ENCODE data around the gene TRMT5.

Gene TRMT5

GRCh38 chr14:60965402-60965801 lies 15.5 kb downstream of the TRMT5 start:
- DNase-seq (ENCODE audit: extremely low read depth in 1 of 2, low read depth in 1 of 2) = no peak

GRCh38 chr14:60964904-60965303 lies 16.0 kb downstream of the TRMT5 start:
- no peak for DNase-seq (ENCODE audit: extremely low read depth in 1 of 2, low read depth in 1 of 2)

GRCh38 chr14:60963761-60964160 lies 17.1 kb downstream of the TRMT5 start:
- DNase-seq (ENCODE audit: extremely low read depth in 1 of 2, low read depth in 1 of 2) = no peak

- DNase-seq (ENCODE audit: extremely low read depth in 1 of 2, low read depth in 1 of 2) = no peak
Measured at GRCh38 chr14:60958146-60958545, 22.7 kb downstream of the TRMT5 start.

- no peak for DNase-seq (ENCODE audit: extremely low read depth in 1 of 2, low read depth in 1 of 2)
Measured at GRCh38 chr14:60956632-60957031, 24.2 kb downstream of the TRMT5 start.

GRCh38 chr14:60956202-60956601 lies 24.7 kb downstream of the TRMT5 start:
- DNase-seq (ENCODE audit: extremely low read depth in 1 of 2, low read depth in 1 of 2) = no peak

DNA sequence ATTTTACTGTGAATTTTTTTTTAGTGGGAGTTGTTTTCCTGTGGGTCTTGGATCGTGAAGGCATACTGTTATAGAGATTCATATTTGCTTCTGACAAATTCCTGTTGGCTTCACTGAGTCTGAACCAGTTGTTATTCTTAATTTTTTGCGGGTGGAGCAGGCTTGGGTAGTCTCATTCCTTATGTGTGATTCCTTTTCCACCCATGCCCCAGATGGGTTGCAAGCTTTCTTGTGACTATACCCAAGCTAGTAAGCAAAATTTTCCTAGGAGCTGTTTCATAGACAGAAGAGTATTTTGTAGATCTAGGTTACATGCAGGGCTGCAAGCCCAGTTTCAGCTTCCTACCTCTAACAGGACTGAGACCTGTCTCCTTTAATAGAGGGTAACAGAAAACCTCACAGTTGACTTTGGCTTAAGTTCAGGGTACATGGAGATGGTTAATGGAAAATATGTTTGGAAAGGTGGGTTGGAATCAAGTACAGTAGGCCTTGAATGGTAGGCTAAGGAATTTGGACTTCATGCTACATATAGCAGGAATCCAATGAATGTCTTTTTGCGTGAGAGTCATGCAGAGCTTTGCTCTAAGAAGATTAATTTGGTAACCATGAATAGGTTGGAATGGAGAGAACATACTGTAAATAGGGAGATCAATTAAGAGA lies 29.0 kb downstream of the TRMT5 start:
- DNase-seq (ENCODE audit: extremely low read depth in 1 of 2, low read depth in 1 of 2) = no peak

- no peak for DNase-seq (ENCODE audit: extremely low read depth in 1 of 2, low read depth in 1 of 2)
Measured at GRCh38 chr14:60946773-60947172, 34.1 kb downstream of the TRMT5 start.

DNA sequence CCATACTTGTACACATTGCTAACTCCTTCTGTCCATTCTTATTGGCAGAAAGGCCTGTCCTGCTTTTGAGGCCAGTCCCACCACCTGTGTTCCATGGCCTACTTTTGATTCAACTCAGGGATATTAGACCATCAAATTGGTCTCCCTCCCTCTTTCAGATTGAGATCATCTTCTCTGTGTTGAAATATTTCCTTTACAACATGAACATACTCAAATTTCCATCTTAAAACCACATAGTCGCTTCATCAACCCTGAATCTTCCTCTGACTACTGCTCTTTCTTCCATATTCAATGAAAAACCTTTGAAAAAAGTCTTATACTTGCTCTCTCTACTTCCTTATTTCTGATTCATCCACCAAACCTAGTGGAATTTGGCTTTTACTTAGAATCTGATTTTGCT lies 34.9 kb downstream of the TRMT5 start:
- DNase-seq (ENCODE audit: extremely low read depth in 1 of 2, low read depth in 1 of 2) = no peak

- no peak for DNase-seq (ENCODE audit: extremely low read depth in 1 of 2, low read depth in 1 of 2)
Measured at GRCh38 chr14:60944204-60944603, 36.7 kb downstream of the TRMT5 start.

- DNase-seq (ENCODE audit: extremely low read depth in 1 of 2, low read depth in 1 of 2) = no peak
Measured at GRCh38 chr14:60943637-60944032, 37.2 kb downstream of the TRMT5 start.

DNA sequence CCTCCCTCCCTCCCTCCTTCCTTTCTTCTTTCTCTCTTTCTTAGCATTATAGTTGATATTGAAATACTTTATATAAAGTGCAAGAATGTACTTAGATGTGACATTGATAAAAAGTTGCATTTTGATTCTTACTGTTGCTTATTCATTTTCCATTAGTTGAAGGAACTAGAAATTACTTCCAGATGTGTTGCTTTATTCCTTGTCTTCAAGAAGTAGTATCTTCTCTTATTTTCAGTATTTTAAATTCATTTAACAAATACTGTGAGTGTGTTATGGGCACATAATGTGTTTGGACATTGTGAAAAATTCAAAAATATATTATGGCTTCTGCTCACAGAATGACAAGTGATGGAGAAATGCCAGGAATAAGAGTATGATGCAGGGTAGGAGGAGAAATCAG lies 45.6 kb downstream of the TRMT5 start:
- no peak for DNase-seq (ENCODE audit: extremely low read depth in 1 of 2, low read depth in 1 of 2)

DNA sequence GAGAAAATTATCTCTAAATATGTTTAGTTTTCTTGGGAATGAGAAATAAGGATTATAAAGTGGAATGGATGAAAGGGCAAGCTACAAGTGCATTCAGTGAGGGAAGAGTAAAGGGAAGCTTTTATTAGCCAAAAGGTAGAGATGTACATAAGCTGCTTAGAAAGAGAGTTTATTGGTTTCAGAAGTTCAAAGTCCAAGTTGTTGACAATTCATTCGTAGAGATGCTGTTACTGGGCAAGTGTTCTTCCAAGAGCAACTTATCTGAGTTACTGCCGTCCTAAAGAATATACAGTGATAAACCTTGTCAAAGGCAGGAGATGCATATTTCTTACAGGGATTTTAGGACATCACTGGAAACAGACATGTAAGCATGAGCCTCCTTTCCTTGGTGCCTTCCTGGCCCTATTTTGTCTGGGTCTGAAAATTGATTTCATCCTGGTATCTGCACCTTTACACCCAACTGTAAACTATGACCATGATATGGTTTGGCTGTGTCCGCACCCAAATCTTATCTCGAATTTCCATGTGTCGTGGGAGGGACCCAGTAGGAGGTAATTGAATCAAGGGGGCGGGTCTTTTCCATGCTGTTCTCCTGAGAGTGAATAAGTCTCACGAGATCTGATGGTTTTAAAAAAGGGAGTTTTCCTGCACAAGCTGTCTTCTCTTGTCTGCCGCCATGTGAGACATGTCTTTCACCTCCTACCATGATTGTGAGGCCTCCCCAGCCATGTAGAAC lies 46.8 kb downstream of the TRMT5 start:
- no peak for DNase-seq (ENCODE audit: extremely low read depth in 1 of 2, low read depth in 1 of 2)

DNA sequence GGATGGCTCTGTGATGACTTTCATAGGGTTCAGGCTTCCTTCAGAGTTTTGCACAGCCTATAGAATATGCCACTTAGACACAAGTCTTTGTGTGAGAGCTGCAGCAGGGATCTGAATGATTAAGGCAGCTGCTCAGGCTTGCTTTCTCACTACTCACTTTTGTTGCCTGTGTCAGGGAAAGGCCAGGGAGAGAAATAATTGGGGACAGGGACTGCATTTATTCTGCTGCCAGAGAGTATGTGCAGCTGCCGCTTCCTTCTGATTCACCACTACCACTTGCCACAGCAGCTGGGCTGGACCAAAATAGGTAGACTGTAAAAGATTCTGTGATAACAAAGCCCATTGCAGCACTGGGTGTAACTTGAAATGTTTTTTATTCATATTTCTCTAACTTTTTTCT lies 49.7 kb downstream of the TRMT5 start:
- DNase-seq (ENCODE audit: extremely low read depth in 1 of 2, low read depth in 1 of 2) = no peak

DNA sequence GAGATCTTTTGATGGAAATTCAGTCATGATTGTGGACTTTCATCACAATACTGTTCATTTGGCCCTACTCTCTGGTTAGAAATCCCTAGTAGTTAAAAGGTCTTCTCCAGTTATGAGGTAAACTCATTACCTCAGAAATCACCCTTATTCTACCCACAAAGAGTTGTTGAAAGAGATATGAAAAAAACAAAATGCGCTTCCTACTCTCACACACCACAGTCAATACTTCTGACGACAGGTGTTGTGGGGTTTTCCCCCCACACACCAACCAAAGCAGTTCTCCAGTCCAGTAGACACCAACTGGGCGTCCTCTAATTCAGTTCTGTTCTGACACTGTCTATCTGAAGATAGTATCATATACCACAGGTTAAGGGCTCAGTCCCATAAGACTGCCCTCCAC lies 54.9 kb downstream of the TRMT5 start:
- DNase-seq (ENCODE audit: extremely low read depth in 1 of 2, low read depth in 1 of 2) = no peak

DNA sequence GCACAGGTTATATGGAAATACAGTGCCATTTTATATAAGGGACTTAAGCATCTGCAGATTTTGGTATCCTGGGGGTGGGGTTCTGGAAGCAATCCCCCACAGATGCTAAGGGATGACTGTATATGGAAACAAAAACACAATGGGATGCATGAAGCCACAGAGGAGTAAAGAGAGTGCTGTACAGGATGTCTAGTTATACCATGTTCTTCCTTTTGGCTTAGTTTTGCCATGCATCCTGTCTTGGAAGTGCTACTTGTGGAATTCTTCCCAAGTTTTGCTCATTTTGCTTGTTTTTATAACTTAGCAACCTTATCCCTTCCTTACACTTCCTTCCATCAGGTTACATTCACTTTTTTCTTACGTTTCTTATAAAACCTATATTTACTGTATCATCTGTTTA lies 55.6 kb downstream of the TRMT5 start:
- DNase-seq (ENCODE audit: extremely low read depth in 1 of 2, low read depth in 1 of 2) = no peak

DNA sequence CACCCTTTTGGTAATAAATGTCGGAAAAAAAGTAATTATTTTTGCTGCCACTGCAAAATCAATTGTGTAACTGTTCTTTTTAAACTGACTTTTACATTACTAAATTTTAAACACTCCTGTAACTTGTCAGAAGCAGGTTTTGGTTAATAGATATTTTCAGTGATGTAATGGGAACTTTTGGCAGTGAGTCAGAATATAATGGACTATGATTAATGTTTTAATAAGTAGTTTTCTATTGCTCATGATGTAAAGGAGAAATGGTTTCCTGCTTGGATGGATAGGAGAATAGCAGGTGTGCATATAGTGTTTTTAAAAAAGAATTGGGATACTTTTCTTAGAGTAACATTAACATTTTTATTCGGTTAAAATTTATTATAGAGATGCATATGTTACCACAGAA lies 58.8 kb downstream of the TRMT5 start:
- no peak for DNase-seq (ENCODE audit: extremely low read depth in 1 of 2, low read depth in 1 of 2)

All from stimulated activated CD8-positive, alpha-beta memory T cell treated with anti-CD3 and anti-CD28 coated beads, Interleukin-7, amount 100 ng/mL, for 48 hours (primary cell).